IMR-90 (cell line): Measurements from ENCODE around the gene CDA. TPM values are rescaled to one million over a fixed set of nuclear protein-coding genes. Genes with fewer than 3 reads are reported as not detected.

Experiments used
- ATAC-seq: fragments of 200-7000 bp; cut with Tn5 transposase; 2 replicates; pipeline ENCODE4 v1.9.1; 2020; ENCODE audit warnings: low read depth, mild to moderate bottlenecking, moderate library complexity
- BruUV-seq: library from RNA; stranded (reverse); fragments of 400-500 nt; replicated peaks from 2 replicates; lab custom pipeline; 2021; lab: Mats Ljungman, UMichigan
- CTCF ChIA-PET: fragments of 300-600 bp; formaldehyde crosslinking; extraction: SDS; loops from one replicate; lab custom pipeline; 2021; ENCODE audit warnings: antibody characterized with exemption; lab: Yijun Ruan, JAX
- POLR2A ChIA-PET: fragments of 300-600 bp; sonication (Branson Sonifier 250); formaldehyde crosslinking; loops from one replicate; lab custom pipeline; 2022; ENCODE audit warnings: antibody characterized with exemption; ENCODE audit not compliant: unreplicated experiment; lab: Charles Lee
- DNase-seq: peaks from one replicate; pipeline ENCODE4 v3.0.0; 2013
- H2AFZ ChIP-seq: replicated peaks from 2 replicates; pipeline ENCODE3; 2013; ENCODE audit warnings: low read length, mild to moderate bottlenecking; ENCODE audit not compliant: poor library complexity
- H2AK5ac ChIP-seq: 2 replicates; pipeline ENCODE4 v1.6.1; 2013; ENCODE audit warnings: low read depth, low read length, inconsistent platforms
- H2AK9ac ChIP-seq: replicated peaks from 2 replicates; pipeline ENCODE3; 2013; ENCODE audit warnings: mild to moderate bottlenecking, low read depth, low read length, moderate library complexity; ENCODE audit not compliant: poor library complexity
- H2BK120ac ChIP-seq: 2 replicates; pipeline ENCODE4 v1.6.1; 2013; ENCODE audit warnings: low read depth, low read length, inconsistent platforms
- H2BK15ac ChIP-seq: 3 replicates; pipeline ENCODE4 v1.6.1; 2013; ENCODE audit warnings: low read depth, low read length, inconsistent platforms
- H2BK20ac ChIP-seq: 2 replicates; pipeline ENCODE4 v1.6.1; 2013; ENCODE audit warnings: low read depth, mild to moderate bottlenecking, inconsistent platforms, low read length, moderate library complexity
- H2BK5ac ChIP-seq: 2 replicates; pipeline ENCODE4 v1.6.1; 2013; ENCODE audit warnings: mild to moderate bottlenecking, low read depth, low read length, inconsistent platforms; ENCODE audit not compliant: poor library complexity, severe bottlenecking
- H3K14ac ChIP-seq: replicated peaks from 2 replicates; pipeline ENCODE4 v1.6.1; 2013; ENCODE audit warnings: low read depth, low read length, inconsistent platforms
- H3K18ac ChIP-seq: 2 replicates; pipeline ENCODE4 v1.6.1; 2013; ENCODE audit warnings: low read depth, low read length, control low read depth
- H3K23ac ChIP-seq: 2 replicates; pipeline ENCODE4 v1.6.1; 2013; ENCODE audit warnings: low read depth, low read length, inconsistent platforms
- H3K27ac ChIP-seq: 2 replicates; pipeline ENCODE4 v1.5.1; 2013; ENCODE audit warnings: mild to moderate bottlenecking, control low read depth, low read length; ENCODE audit not compliant: insufficient read depth
- H3K27me3 ChIP-seq: 2 replicates; pipeline ENCODE4 v1.6.1; 2013; ENCODE audit warnings: low read length; ENCODE audit not compliant: control insufficient read depth, insufficient read depth
- H3K36me3 ChIP-seq: 2 replicates; pipeline ENCODE4 v1.6.1; 2013; ENCODE audit warnings: low read length, mixed read lengths; ENCODE audit not compliant: control insufficient read depth, insufficient read depth
- H3K4ac ChIP-seq: 2 replicates; pipeline ENCODE4 v1.6.1; 2013; ENCODE audit warnings: low read depth, low read length, inconsistent platforms
- H3K4me1 ChIP-seq: 2 replicates; pipeline ENCODE4 v1.6.1; 2013; ENCODE audit warnings: low read length, mixed read lengths; ENCODE audit not compliant: control insufficient read depth, insufficient read depth
- H3K4me2 ChIP-seq: 2 replicates; pipeline ENCODE4 v1.6.1; 2013; ENCODE audit warnings: low read depth, mild to moderate bottlenecking, control low read depth, low read length, moderate library complexity
- H3K4me3 ChIP-seq: 2 replicates; pipeline ENCODE4 v1.5.1; 2013; ENCODE audit warnings: low read depth, mild to moderate bottlenecking, control low read depth, low read length, moderate library complexity; ENCODE audit not compliant: insufficient read depth
- H3K56ac ChIP-seq: 2 replicates; pipeline ENCODE4 v1.6.1; 2013; ENCODE audit warnings: low read length, inconsistent platforms; ENCODE audit not compliant: insufficient read depth; ENCODE audit errors: extremely low read depth
- H3K79me1 ChIP-seq, 2 experiments: 2 replicates each; pipeline ENCODE4 v1.6.1; 2013; ENCODE audit warnings: low read length in 2 of 2, inconsistent platforms in 1 of 2, low read depth in 1 of 2
- H3K9ac ChIP-seq: 2 replicates; pipeline ENCODE4 v1.6.1; 2013; ENCODE audit warnings: low read depth, low read length, control low read depth
- H3K9me1 ChIP-seq: 2 replicates; pipeline ENCODE4 v1.6.1; 2013; ENCODE audit warnings: low read length, inconsistent platforms; ENCODE audit not compliant: insufficient read depth
- H3K9me3 ChIP-seq: 2 replicates; pipeline ENCODE4 v1.6.1; 2013; ENCODE audit warnings: low read length; ENCODE audit not compliant: control insufficient read depth, insufficient read depth
- H4K20me1 ChIP-seq: 2 replicates; pipeline ENCODE4 v1.6.1; 2013; ENCODE audit warnings: low read length, inconsistent platforms; ENCODE audit not compliant: insufficient read depth
- H4K5ac ChIP-seq: 2 replicates; pipeline ENCODE4 v1.6.1; 2013; ENCODE audit warnings: mild to moderate bottlenecking, low read depth, low read length, control low read depth
- H4K8ac ChIP-seq, 2 experiments: 2 replicates each; pipeline ENCODE4 v1.6.1; 2013; ENCODE audit warnings: low read depth in 2 of 2, low read length in 2 of 2, control low read depth in 1 of 2, inconsistent platforms in 1 of 2
- H4K91ac ChIP-seq: 2 replicates; pipeline ENCODE4 v1.6.1; 2013; ENCODE audit warnings: low read depth, low read length, inconsistent platforms; ENCODE audit not compliant: insufficient read depth
- NFE2L2 ChIP-seq: fragments of 150-350 bp; IDR thresholded peaks from 2 replicates; pipeline ENCODE4 v1.6.1; 2016; ENCODE audit warnings: low read depth, mild to moderate bottlenecking, low read length
- RAD21 ChIP-seq: IDR thresholded peaks from 2 replicates; pipeline ENCODE4 v1.6.1; 2012; ENCODE audit warnings: low read length, improper control_type of control experiment
- WGBS, 2 experiments: methylation state at CpG; one replicate each; pipeline versions ENCODE4 v1.1.5 to v1.1.7; 2013; ENCODE audit warnings: missing lambda C conversion rate in 2 of 2; ENCODE audit not compliant: insufficient read length in 1 of 2; ENCODE audit errors: extremely low coverage in 2 of 2; 5-methylcytosine and 5-hydroxymethylcytosine counted together
- dilution Hi-C: fragments of 300-500 bp; cut with HindIII; formaldehyde crosslinking; loops from one replicate; pipeline ENCODE4 v1.14.3; 2018; ENCODE audit warnings: low sequenced_read_pairs; ENCODE audit not compliant: unreplicated experiment
- in situ Hi-C: fragments of 300-500 bp; cut with MboI; formaldehyde crosslinking; loops from 3 replicates; pipeline ENCODE4 v1.14.3; 2019; ENCODE audit warnings: low sequenced_read_pairs, inconsistent platforms, mixed read lengths
- intact Hi-C: fragments of 100-400 bp; cut with micrococcal nuclease; formaldehyde crosslinking; loops from 2 replicates; pipeline ENCODE4 v1.10.0; 2022
- polyA plus RNA-seq, 3 experiments: library from polyadenylated mRNA; depleted of rRNA; stranded (reverse); fragments of >200 nt; gene quantifications; 2 replicates each; pipeline ENCODE4 v1.2.3, GENCODE V29; 2012; ENCODE audit warnings: low replicate concordance in 1 of 3
- total RNA-seq: library from RNA; depleted of rRNA; stranded (reverse); fragments of >200 nt; gene quantifications from 2 replicates; pipeline ENCODE4 v1.2.3, GENCODE V29; 2012

CDA gene
- total and polyA plus RNA-seq, 2 of the 4 experiments (the other 2 are of a cell fraction) = 0.90 to 9.4 TPM

DNA sequence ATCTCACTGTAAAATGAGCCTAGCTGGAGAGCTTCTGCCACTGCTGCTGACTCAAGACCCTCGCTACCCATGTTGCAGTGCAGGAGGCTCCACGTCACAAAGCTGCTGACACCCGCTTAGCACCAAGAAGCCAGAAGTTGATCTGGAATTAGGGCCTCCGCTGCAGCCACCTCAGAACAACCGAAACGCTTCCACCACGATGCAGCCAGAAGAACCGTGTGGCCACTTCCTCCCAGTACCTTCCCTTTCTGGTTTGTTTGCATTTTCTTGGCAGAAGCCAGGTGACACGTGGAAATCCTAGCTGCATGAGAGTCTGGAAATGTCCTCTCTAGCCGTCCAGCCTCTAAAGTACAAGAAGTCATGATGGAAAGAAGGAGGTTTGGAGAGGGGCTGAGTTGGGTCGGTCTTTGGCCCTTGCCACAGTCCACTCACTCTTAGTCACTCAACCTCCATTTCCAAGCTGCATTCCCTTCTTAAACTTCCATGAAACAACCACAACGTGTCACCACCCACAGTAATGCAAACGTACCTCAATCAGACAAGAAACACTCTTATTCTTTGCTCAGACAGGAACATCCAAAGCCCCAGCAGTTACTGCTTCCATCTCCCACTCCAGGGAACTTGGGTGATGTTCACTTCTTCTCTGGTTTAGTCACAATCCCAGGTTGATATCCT lies 10.0 kb upstream of the CDA start:
- Histone ChIP-seq H2BK5ac (no peak overlapping the region), H3K56ac (no peak overlapping the region), H3K9ac (no peak overlapping the region), H3K4me3 (no peak overlapping the region), H3K9me3 (no peaks in the 10 kb centered on the region), H3K4ac (no peak overlapping the region), H2BK15ac (peak overlapping the region; percentile 48; the same call in 1 of the 3 replicates), H3K4me1 (no peaks in the 10 kb centered on the region; the same call in 1 of the 2 replicates), H3K4me2 (no peak overlapping the region), H3K79me1 (no peaks in the 10 kb centered on the region), H4K8ac (no peak overlapping the region), H3K27me3 (peaks cover 7% of the 10 kb centered on the region; the same call in 1 of the 2 replicates), H2AK9ac (peak overlapping the region; percentile 37), H3K27ac (no peak overlapping the region), H2AK5ac (peak overlapping the region; percentile 15; the same call in 1 of the 2 replicates), H4K20me1 (no peaks in the 10 kb centered on the region), H3K23ac (no peak overlapping the region), H3K36me3 (no peaks in the 10 kb centered on the region), H4K91ac (no peak overlapping the region), H3K9me1 (peaks cover 5% of the 10 kb centered on the region; the same call in 1 of the 2 replicates), H2AFZ (peak overlapping the region; percentile 61), H2BK20ac (peak overlapping the region; percentile 48; the same call in 1 of the 2 replicates), H3K18ac (no peak overlapping the region), H3K14ac (peak overlapping the region; percentile 71), H2BK120ac (peak overlapping the region; percentile 34; the same call in 1 of the 2 replicates), H4K5ac (no peak overlapping the region)
- 61% methylated on average over 3 of the region's 13 CpGs; no CpG with 5 or more reads in 1 of the 2 experiments for WGBS, 2 experiments
- no TSS peak for BruUV-seq
- CTCF ChIA-PET = no interaction called here
- dilution Hi-C loops (no loop called here), intact Hi-C loops (no loop called here), in situ Hi-C loops (no loop called here)
- TF ChIP-seq NFE2L2 = no peak
- TF ChIP-seq RAD21 = no peak
- POLR2A ChIA-PET = no interaction called here
- ATAC-seq = no peak
- DNase-seq = peak; percentile 73
